HCT116 (cell line): ENCODE measurements around the gene YTHDC2. TPM values are rescaled to one million over a fixed set of nuclear protein-coding genes. Genes with fewer than 3 reads are reported as not detected.

ENCODE experiments used
- ATAC-seq: fragments of 200-7000 bp; cut with Tn5 transposase; 2 replicates; pipeline ENCODE4 v1.9.1; 2020; ENCODE audit warnings: mild to moderate bottlenecking, moderate library complexity
- BruUV-seq: library from RNA; stranded (reverse); fragments of 400-500 nt; replicated peaks from 2 replicates; lab custom pipeline; 2021; lab: Mats Ljungman, UMichigan
- CTCF ChIA-PET: fragments of 300-600 bp; sonication (Branson Sonifier 250); formaldehyde crosslinking; loops from one replicate; lab custom pipeline; 2021; ENCODE audit warnings: antibody characterized with exemption; lab: Charles Lee
- POLR2A ChIA-PET: fragments of 300-600, 350-600 bp; sonication (Branson Sonifier 250); formaldehyde crosslinking; loops from one replicate; lab custom pipeline; 2021; ENCODE audit warnings: antibody characterized with exemption; lab: Charles Lee
- RAD21 ChIA-PET, 2 experiments: fragments of 300-600 bp; sonication (Branson Sonifier 250); formaldehyde crosslinking; loops; one replicate each; lab custom pipeline; 2023; ENCODE audit warnings: low total read pairs in 2 of 2; ENCODE audit not compliant: uncharacterized antibody in 2 of 2, unreplicated experiment in 2 of 2, low non-redundant PET in 1 of 2; lab: Charles Lee
- DNase-seq: peaks from one replicate; pipeline ENCODE4 v3.0.0-alpha.2; 2010; ENCODE audit warnings: low read depth, low spot score
- H2AFZ ChIP-seq: fragments of 200-600 bp; shearing (Covaris generic), sonication (generic); 2 replicates; pipeline ENCODE4 v1.6.1; 2017; ENCODE audit warnings: low read depth, mixed run types, mixed read lengths, antibody characterized with exemption, low read length; ENCODE audit not compliant: poor library complexity, severe bottlenecking
- H3K27ac ChIP-seq: 2 replicates; pipeline ENCODE4 v1.5.1; 2012; ENCODE audit warnings: low read depth, low read length
- H3K27me3 ChIP-seq: fragments of 200-600 bp; sonication (generic); 2 replicates; pipeline ENCODE4 v1.6.1; 2016; ENCODE audit warnings: mixed run types, low read length, mixed read lengths; ENCODE audit not compliant: insufficient read depth
- H3K36me3 ChIP-seq, 2 experiments: fragments of 200-500 bp in 1 of 2; fragments of 200-600 bp in 1 of 2; sonication (Bioruptor generic) in 1 of 2; sonication (generic) in 1 of 2; 2 replicates each; pipeline versions ENCODE4 v1.5.1 to v1.6.1; 2014 to 2016; ENCODE audit warnings: low read length in 2 of 2, inconsistent platforms in 1 of 2, mixed read lengths in 1 of 2, mixed run types in 1 of 2; ENCODE audit not compliant: insufficient read depth in 2 of 2, control insufficient read depth in 1 of 2
- H3K4me1 ChIP-seq, 2 experiments: fragments of 200-600 bp in 1 of 2; sonication (generic) in 1 of 2; 2 replicates each; pipeline versions ENCODE4 v1.5.1 to v1.6.1; 2012 to 2017; ENCODE audit warnings: low read length in 2 of 2, inconsistent platforms in 1 of 2, mild to moderate bottlenecking in 1 of 2, mixed read lengths in 1 of 2, mixed run types in 1 of 2, moderate library complexity in 1 of 2; ENCODE audit not compliant: insufficient read depth in 2 of 2, control insufficient read depth in 1 of 2
- H3K4me2 ChIP-seq: fragments of 200-600 bp; sonication (generic); 2 replicates; pipeline ENCODE4 v1.6.1; 2017; ENCODE audit warnings: mixed run types, low read length, mixed read lengths
- H3K4me3 ChIP-seq, 2 experiments: fragments of 200-600 bp in 1 of 2; sonication (generic) in 1 of 2; replicated peaks in 1 of 2; 2 replicates each; pipeline ENCODE4 v1.5.1; 2011 to 2016; ENCODE audit warnings: low read length in 2 of 2, control low read depth in 1 of 2, low read depth in 1 of 2, mild to moderate bottlenecking in 1 of 2, mixed read lengths in 1 of 2, mixed run types in 1 of 2
- H3K79me2 ChIP-seq: fragments of 200-600 bp; sonication (generic); 2 replicates; pipeline ENCODE4 v1.6.1; 2017; ENCODE audit warnings: mild to moderate bottlenecking, mixed run types, low read length, moderate library complexity, mixed read lengths; ENCODE audit not compliant: insufficient read depth
- H3K9ac ChIP-seq: fragments of 200-600 bp; sonication (generic); 2 replicates; pipeline ENCODE4 v1.6.1; 2016; ENCODE audit warnings: low read length, mixed read lengths
- H3K9me2 ChIP-seq: fragments of 200-600 bp; sonication (generic), shearing (Covaris generic); 2 replicates; pipeline ENCODE4 v1.6.1; 2017; ENCODE audit warnings: mixed run types, mild to moderate bottlenecking, moderate library complexity; ENCODE audit not compliant: insufficient read depth
- H3K9me3 ChIP-seq, 2 experiments: fragments of 200-500 bp in 1 of 2; fragments of 200-600 bp in 1 of 2; sonication (Bioruptor generic) in 1 of 2; sonication (generic) in 1 of 2; 2 replicates each; pipeline ENCODE4 v1.6.1; 2014 to 2017; ENCODE audit warnings: low read length in 2 of 2, mixed read lengths in 2 of 2, inconsistent platforms in 1 of 2, low read depth in 1 of 2, mild to moderate bottlenecking in 1 of 2, mixed run types in 1 of 2, moderate library complexity in 1 of 2; ENCODE audit not compliant: control insufficient read depth in 1 of 2, insufficient read depth in 1 of 2
- H4K20me1 ChIP-seq: fragments of 200-600 bp; sonication (generic), shearing (Covaris generic); 2 replicates; pipeline ENCODE4 v1.6.1; 2017; ENCODE audit warnings: mixed run types, mild to moderate bottlenecking, moderate library complexity; ENCODE audit not compliant: insufficient read depth
- ATF3 ChIP-seq: IDR thresholded peaks from 2 replicates; pipeline ENCODE4 v1.6.1; 2012
- CBX3 ChIP-seq: IDR thresholded peaks from 2 replicates; pipeline ENCODE4 v1.6.1; 2012; ENCODE audit warnings: low read depth
- CEBPB ChIP-seq: IDR thresholded peaks from 2 replicates; pipeline ENCODE4 v1.6.1; 2012; ENCODE audit warnings: low read depth
- POLR2AphosphoS5 ChIP-seq: IDR thresholded peaks from 2 replicates; pipeline ENCODE4 v1.6.1; 2011; ENCODE audit warnings: mild to moderate bottlenecking, low read depth, low read length, moderate library complexity
- REST ChIP-seq: IDR thresholded peaks from 2 replicates; pipeline ENCODE4 v1.6.1; 2012; ENCODE audit warnings: low read depth
- SIN3A ChIP-seq: IDR thresholded peaks from 2 replicates; pipeline ENCODE4 v1.6.1; 2012; ENCODE audit warnings: low read depth
- SRF ChIP-seq: IDR thresholded peaks from 2 replicates; pipeline ENCODE4 v1.6.1; 2012; ENCODE audit warnings: low read depth
- YY1 ChIP-seq: IDR thresholded peaks from 2 replicates; pipeline ENCODE4 v1.6.1; 2011; ENCODE audit warnings: low read length, low read depth, moderate library complexity, mild to moderate bottlenecking; ENCODE audit not compliant: insufficient replicate concordance; ENCODE audit errors: extremely low read depth
- ZBTB33 ChIP-seq: IDR thresholded peaks from 2 replicates; pipeline ENCODE4 v1.6.1; 2011; ENCODE audit warnings: mild to moderate bottlenecking, low read length, moderate library complexity; ENCODE audit not compliant: insufficient replicate concordance; ENCODE audit errors: extremely low read depth
- intact Hi-C: fragments of 100-400 bp; cut with micrococcal nuclease; formaldehyde crosslinking; loops from 2 replicates; pipeline ENCODE4 v1.10.0; 2022
- total RNA-seq: library from RNA; stranded (reverse); gene quantifications from one replicate; pipeline ENCODE4 v1.2.1, GENCODE V29; 2021; ENCODE audit not compliant: unreplicated experiment

The YTHDC2 gene
- total RNA-seq, 1 experiment from 2014 or later = 22.2 TPM

- BruUV-seq = no TSS peak
- CTCF ChIA-PET = no interaction called here
- no peaks in the 10 kb centered on the region for H3K9me3 ChIP-seq
These were observed 121.5 kb downstream of the YTHDC2 start for GRCh38 chr5:113634957-113635356.

More at GRCh38 chr5:113634957-113635356, 121.5 kb downstream of the YTHDC2 start:
- DNase-seq = no peak
- H2AFZ ChIP-seq = no peak overlapping the region
- no peak for ATAC-seq
- no peak overlapping the region for H3K4me2 ChIP-seq
- no peak for TF ChIP-seq POLR2AphosphoS5
- no peak for TF ChIP-seq ZBTB33
- no peak for TF ChIP-seq REST
- no peak for TF ChIP-seq YY1
- no peak for TF ChIP-seq SIN3A
- no peak for TF ChIP-seq CEBPB
- TF ChIP-seq SRF = no peak
- no peak for TF ChIP-seq ATF3
- no peak for TF ChIP-seq CBX3
- TF ChIP-seq, all 23 proteins: peak for 0
- intact Hi-C loops = no loop called here
- Histone ChIP-seq H4K20me1 (no peaks in the 10 kb centered on the region), H3K79me2 (no peaks in the 10 kb centered on the region), H3K27ac (no peak overlapping the region), H3K4me3 (no peak overlapping the region), H3K27me3 (no peaks in the 10 kb centered on the region), H3K9ac (no peak overlapping the region), H3K36me3 (no peaks in the 10 kb centered on the region), H3K9me2 (no peaks in the 10 kb centered on the region; the same call in 1 of the 2 replicates), H3K4me1 (no peaks in the 10 kb centered on the region)
- ChIA-PET POLR2A (no interaction called here), RAD21 (no interaction called here)
